Heart left ventricle (tissue), 16 donors: ENCODE measurements around the gene USP10. TPM values are rescaled to one million over a fixed set of nuclear protein-coding genes. Genes with fewer than 3 reads are reported as not detected.

Experiments used
- ATAC-seq, 4 donors: fragments of 200-7000 bp; cut with Tn5 transposase; one replicate each; pipeline ENCODE4 v1.9.1; 2020 to 2022; ENCODE audit warnings: moderate library complexity in 4 of 4, mild to moderate bottlenecking in 3 of 4, moderate number of reproducible peaks in 1 of 4
- DNase-seq, 5 donors: peaks; one replicate each; pipeline ENCODE4 v3.0.0-alpha.2; 2020
- H3K27ac ChIP-seq, 12 donors: fragments of 200-600 bp; sonication (generic) in 4 of 12; one replicate each; pipeline versions ENCODE4 v1.5.0 to v1.8.0; 2016 to 2022; ENCODE audit warnings: mild to moderate bottlenecking in 2 of 12
- H3K27me3 ChIP-seq, 9 donors: fragments of 200-600 bp; sonication (generic) in 2 of 9; one replicate each; pipeline versions ENCODE4 v1.5.1 to v1.8.0; 2016 to 2022; ENCODE audit warnings: mild to moderate bottlenecking in 3 of 9
- H3K36me3 ChIP-seq, 9 donors: fragments of 200-600 bp; sonication (generic) in 2 of 9; one replicate each; pipeline versions ENCODE4 v1.5.0 to v1.8.0; 2018 to 2022; ENCODE audit warnings: mild to moderate bottlenecking in 2 of 9
- H3K4me1 ChIP-seq, 12 donors: fragments of 200-600 bp; sonication (generic) in 4 of 12; one replicate each; pipeline versions ENCODE4 v1.5.0 to v1.8.0; 2016 to 2022; ENCODE audit warnings: mild to moderate bottlenecking in 3 of 12
- H3K4me3 ChIP-seq, 12 donors: fragments of 200-600 bp; sonication (generic) in 4 of 12; one replicate each; pipeline versions ENCODE4 v1.5.0 to v1.8.0; 2017 to 2022; ENCODE audit warnings: mild to moderate bottlenecking in 9 of 12, moderate library complexity in 4 of 12
- H3K9me3 ChIP-seq, 12 donors: fragments of 200-600 bp; sonication (generic) in 4 of 12; one replicate each; pipeline versions ENCODE4 v1.5.0 to v1.8.0; 2016 to 2022; ENCODE audit warnings: mild to moderate bottlenecking in 1 of 12
- CTCF ChIP-seq, 12 donors: fragments of 200-600 bp; sonication (generic) in 4 of 12; IDR thresholded peaks; one replicate each; pipeline versions ENCODE4 v1.5.0 to v1.8.0; 2018 to 2022; ENCODE audit warnings: antibody characterized with exemption in 12 of 12, mild to moderate bottlenecking in 5 of 12
- POLR2A ChIP-seq, 2 donors: fragments of 450-650 bp; IDR thresholded peaks; one replicate each; pipeline ENCODE4 v1.6.1; 2017; ENCODE audit warnings: antibody characterized with exemption in 2 of 2, mild to moderate bottlenecking in 2 of 2, moderate library complexity in 2 of 2
- WGBS, 4 donors: extraction: QIAGEN DNeasy Blood & Tissue Kit in 2 of 4; methylation state at CpG; one replicate each; pipeline versions ENCODE4 v1.1.5 to v1.1.7; 2013 to 2018; 5-methylcytosine and 5-hydroxymethylcytosine counted together
- intact Hi-C, 10 donors: fragments of 100-400 bp; cut with DNase I; formaldehyde crosslinking; loops; one replicate each; pipeline versions ENCODE4 v1.11.1 to v1.14.2; 2022
- polyA plus RNA-seq, 2 donors: library from polyadenylated mRNA; stranded (reverse); fragments of 200-250 nt; gene quantifications; one replicate each; pipeline ENCODE4 v1.2.3, GENCODE V29; 2013
- total RNA-seq, 9 donors: library from RNA; depleted of rRNA in 2 of 9; stranded (reverse); fragments of >200 nt in 2 of 9; fragmentation: NEBNext Ultra II Directional in 3 of 9; extraction: Animal tissue kit (Norgen Biotek cat#: 25700) in 3 of 9; gene quantifications; one replicate each; pipeline versions ENCODE4 v1.1.0 to v1.2.4, GENCODE V29; 2016 to 2023
- donor health status: ischemic (EF 13 %, LVEDD 7.1; RV severe dilation, severe dysfunction).
- donor health status: healthy with polysubstance abuse.
- donor health status: DM: no; HTN: yes; CAD: no.
- donor health status: DM: no; HTN: no; CAD: no.
- donor health status: ischemic (EF 25% LVEDD 6.9; RV normal size, moderate dysfunction).
- donor health status: ischemic (EF 25% LVEDD 5.7; RV mildly dilated, moderate dysfunction).
- donor health status: healthy.
- donor health status: DM: yes; HTN: yes; CAD: no.
- donor health status: ischemic (EF 35%, LVEDD 5.7; RV mildly dilated, moderate dysfunction).
- donor health status: nonischemic (EF 11% LVEDD 7.7; RV severe dilation, severe dysfunction).
- donor health status: DM: yes; HTN: yes; CAD: no.
- donor health status: PGD.
- donor health status: ischemic (EF 29% LVEDD 5.4; RV normal size, mild dysfunction).
- donor health status: nonischemic (EF 23%, LVEDD 6.1; RV moderate dilation, normal function).

Gene USP10
- total and polyA plus RNA-seq, 11 donors: 17.8 to 73.5 (median 61.6) TPM

GRCh38 chr16:84724606-84725309, 25.0 kb downstream of the USP10 start:
- Histone ChIP-seq H3K4me3 (no peak overlapping the region), H3K4me1 (peaks cover 6 to 79% (median 45%) of the 10 kb centered on the region in 12 donors), H3K36me3 (no peaks in the 10 kb centered on the region), H3K27me3 (no peaks in the 10 kb centered on the region), H3K27ac (no peak overlapping the region), H3K9me3 (no peaks in the 10 kb centered on the region)
- no peak for ATAC-seq
- no peak for DNase-seq
- WGBS, 4 donors: 65 to 79% (median 68%) methylated on average over 6 of the region's 6 CpGs
- intact Hi-C loops: loop anchor here in 9 of 10 donors (2.0 to 5.0 kb wide), 4 partner anchors 52 to 217 kb away; no protein-coding TSS in a partner anchor
- TF ChIP-seq CTCF (IDR thresholded peaks at IDR 0.05): no peak
- no peak for TF ChIP-seq POLR2A (IDR thresholded peaks at IDR 0.05)

GRCh38 chr16:84725481-84726078, 25.8 kb downstream of the USP10 start:
- Histone ChIP-seq H3K9me3 (no peaks in the 10 kb centered on the region), H3K27ac (no peak overlapping the region), H3K27me3 (no peaks in the 10 kb centered on the region), H3K36me3 (no peaks in the 10 kb centered on the region), H3K4me1 (peaks cover 6 to 82% (median 47%) of the 10 kb centered on the region in 12 donors), H3K4me3 (no peak overlapping the region)
- no peak for TF ChIP-seq POLR2A (IDR thresholded peaks at IDR 0.05)
- TF ChIP-seq CTCF (IDR thresholded peaks at IDR 0.05): no peak
- 76 to 83% (median 80%) methylated on average over 9 of the region's 9 CpGs for WGBS, 4 donors
- DNase-seq (no peak), ATAC-seq (no peak)
- intact Hi-C loops: loop anchor here (1.0 to 5.0 kb wide), 10 partner anchors 53 to 218 kb away; no protein-coding TSS in a partner anchor

DNA sequence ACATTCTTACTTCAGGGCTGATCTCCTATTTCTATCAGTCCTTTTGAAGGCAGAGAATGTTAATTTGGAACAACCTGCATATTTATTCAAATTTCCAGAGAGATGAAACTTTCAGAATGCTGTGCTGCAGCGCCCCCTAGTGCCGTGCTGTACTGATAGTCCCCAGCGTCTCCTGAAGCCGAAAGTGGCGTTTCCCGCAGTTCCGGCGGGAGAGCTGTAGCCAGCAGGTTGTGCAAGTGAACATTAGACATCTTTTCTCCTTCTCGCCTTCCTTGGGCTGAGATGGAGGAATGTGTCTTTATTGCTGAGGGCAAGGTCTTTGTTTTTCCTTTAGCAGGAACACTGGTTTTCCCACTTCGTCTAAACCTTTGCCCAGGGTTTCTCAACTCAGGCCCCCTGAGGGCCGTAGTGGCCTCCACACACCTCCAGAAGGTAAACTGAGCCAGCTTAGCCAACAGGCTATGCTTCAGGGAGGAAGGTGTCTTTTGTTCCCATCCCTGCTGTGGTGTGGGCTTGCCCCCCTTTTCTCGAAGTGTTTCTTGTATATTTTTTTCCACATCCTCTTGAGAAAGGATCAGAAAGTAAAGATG, 26.4 kb downstream of the USP10 start:
- Histone ChIP-seq H3K27me3 (no peaks in the 10 kb centered on the region), H3K4me3 (peak overlapping the region in 6 of 12 donors; percentile 6 to 35 (median 12)), H3K36me3 (no peaks in the 10 kb centered on the region), H3K4me1 (peaks cover 6 to 88% (median 52%) of the 10 kb centered on the region in 12 donors), H3K27ac (peak overlapping the region in 3 of 12 donors; percentile 11 to 76 (median 56)), H3K9me3 (no peaks in the 10 kb centered on the region)
- 11 to 17% (median 14%) methylated on average over 12 of the region's 12 CpGs for WGBS, 4 donors
- DNase-seq: peak; percentile 85 to 93 (median 88)
- no peak for TF ChIP-seq POLR2A (IDR thresholded peaks at IDR 0.05)
- peak; percentile 86 to 99 (median 95) for TF ChIP-seq CTCF (IDR thresholded peaks at IDR 0.05)
- peak; percentile 56 to 83 (median 80) for ATAC-seq
- intact Hi-C loops: loop anchor here (1.0 to 5.0 kb wide), 10 partner anchors 53 to 219 kb away; no protein-coding TSS in a partner anchor
